AG09319 (cell line): Measurements from ENCODE around the gene PDCD11.

Experiments used
- DNase-seq: peaks from one replicate; pipeline ENCODE4 v3.0.0-alpha.2; 2010; ENCODE audit warnings: low read depth; ENCODE audit errors: extremely low read depth
- TF ChIP-seq, protein P1 (sequence below): IDR thresholded peaks from 2 replicates; pipeline ENCODE4 v1.5.1; 2011; ENCODE audit warnings: low read depth, mild to moderate bottlenecking, inconsistent platforms, low read length, moderate library complexity

The PDCD11 gene

GRCh38 chr10:103457896-103458583 lies 61.6 kb downstream of the PDCD11 start:
- no peak for DNase-seq
- TF ChIP-seq, protein P1, sequence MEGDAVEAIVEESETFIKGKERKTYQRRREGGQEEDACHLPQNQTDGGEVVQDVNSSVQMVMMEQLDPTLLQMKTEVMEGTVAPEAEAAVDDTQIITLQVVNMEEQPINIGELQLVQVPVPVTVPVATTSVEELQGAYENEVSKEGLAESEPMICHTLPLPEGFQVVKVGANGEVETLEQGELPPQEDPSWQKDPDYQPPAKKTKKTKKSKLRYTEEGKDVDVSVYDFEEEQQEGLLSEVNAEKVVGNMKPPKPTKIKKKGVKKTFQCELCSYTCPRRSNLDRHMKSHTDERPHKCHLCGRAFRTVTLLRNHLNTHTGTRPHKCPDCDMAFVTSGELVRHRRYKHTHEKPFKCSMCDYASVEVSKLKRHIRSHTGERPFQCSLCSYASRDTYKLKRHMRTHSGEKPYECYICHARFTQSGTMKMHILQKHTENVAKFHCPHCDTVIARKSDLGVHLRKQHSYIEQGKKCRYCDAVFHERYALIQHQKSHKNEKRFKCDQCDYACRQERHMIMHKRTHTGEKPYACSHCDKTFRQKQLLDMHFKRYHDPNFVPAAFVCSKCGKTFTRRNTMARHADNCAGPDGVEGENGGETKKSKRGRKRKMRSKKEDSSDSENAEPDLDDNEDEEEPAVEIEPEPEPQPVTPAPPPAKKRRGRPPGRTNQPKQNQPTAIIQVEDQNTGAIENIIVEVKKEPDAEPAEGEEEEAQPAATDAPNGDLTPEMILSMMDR: no peak

GRCh38 chr10:103458720-103459119 lies 62.3 kb downstream of the PDCD11 start, which contains the start of gene CALHM1:
CALHM1 (minus strand) TSS chr10:103458900; CDS start chr10:103458751, 149 bp downstream.
- DNase-seq: no peak
- TF ChIP-seq, protein P1: no peak

- no peak for DNase-seq
- TF ChIP-seq, protein P1: no peak
These were observed 63.2 kb downstream of the PDCD11 start for GRCh38 chr10:103459615-103460014.

GRCh38 chr10:103463499-103463898 lies 67.1 kb downstream of the PDCD11 start:
- TF ChIP-seq, protein P1: no peak
- no peak for DNase-seq

GRCh38 chr10:103465411-103466179 lies 69.2 kb downstream of the PDCD11 start:
- TF ChIP-seq, protein P1: no peak
- DNase-seq: no peak

DNA sequence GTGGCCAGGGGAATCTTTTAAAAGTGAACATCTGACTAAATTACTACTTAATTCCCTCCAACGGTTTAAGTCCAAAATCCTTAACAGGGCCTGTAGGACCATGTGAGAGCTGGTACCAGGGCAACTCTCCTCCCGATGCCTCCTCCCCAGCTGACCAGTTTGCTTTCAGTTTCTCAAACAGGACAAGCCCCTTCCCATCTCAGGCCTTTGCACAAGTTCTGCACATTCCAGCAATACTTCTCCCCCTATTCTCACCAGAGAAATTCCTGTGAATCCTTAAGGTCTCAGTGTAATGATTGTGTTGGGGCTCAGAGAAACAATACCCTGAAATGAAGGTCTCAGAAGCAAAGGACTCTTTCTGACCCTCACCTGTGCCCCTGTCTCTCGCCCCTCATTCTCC lies 70.3 kb downstream of the PDCD11 start:
- no peak for DNase-seq
- TF ChIP-seq, protein P1: no peak

DNA sequence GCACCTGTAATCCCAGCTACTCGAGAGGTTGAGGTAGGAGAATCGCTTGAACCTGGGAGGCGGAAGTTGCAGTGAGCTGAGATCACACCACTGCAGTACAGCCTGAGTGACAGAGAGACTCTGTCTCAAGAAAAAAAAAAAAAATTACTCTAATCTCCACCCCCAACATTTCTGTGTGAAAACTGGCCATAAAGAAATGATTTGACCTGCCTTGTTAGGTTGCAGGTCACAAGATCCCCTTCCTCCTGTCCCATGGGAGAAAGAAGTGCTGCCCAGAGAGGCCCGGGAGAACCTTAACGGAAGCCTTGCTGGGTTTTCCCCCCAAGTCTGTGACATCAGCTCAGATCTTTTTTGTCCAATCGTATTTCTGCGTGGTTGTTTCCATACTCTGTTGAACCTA lies 71.0 kb downstream of the PDCD11 start:
- DNase-seq: no peak
- TF ChIP-seq, protein P1: no peak
